ENCODE results near the gene ZNF484. TPM values are rescaled to one million over a fixed set of nuclear protein-coding genes. Genes with fewer than 3 reads are reported as not detected.
"Not testable (repeated sequence)": the region's sequence is repeated elsewhere in the genome, so short reads cannot be mapped to it uniquely, and the experiment has no call there.

ZNF484 gene
- polyA plus RNA-seq, 1 donor (not counting 4 experiments of a cell fraction or from before 2014, with no cell fraction given): 4.0 TPM

DNA sequence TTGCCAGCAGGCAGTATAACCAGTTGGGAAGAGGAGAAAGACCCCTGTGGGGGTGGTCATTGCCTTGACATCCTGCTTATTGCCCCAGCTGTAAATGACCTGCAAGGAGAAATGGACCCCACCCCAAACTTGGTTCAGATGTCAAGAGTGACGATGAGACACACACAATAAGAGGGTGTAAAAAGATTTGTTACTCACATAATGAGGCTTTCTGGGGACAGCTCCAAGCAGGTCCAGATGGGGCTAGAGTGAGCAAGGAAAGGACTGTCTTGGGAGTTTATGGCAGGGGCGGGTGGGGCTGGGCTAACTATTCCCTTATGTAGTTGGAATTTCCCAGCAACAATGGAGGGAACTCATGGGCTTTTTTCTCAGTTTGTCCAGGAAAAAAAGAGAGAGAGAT is 24.1 kb downstream of the ZNF484 start:
- dilution Hi-C loops (cut with MboI; ENCODE audit: extremely low pct_ligation_motif_present, low sequenced_read_pairs): no loop called here
- Histone ChIP-seq H3K27me3 (ENCODE audit: control insufficient read depth, extremely low read depth, insufficient read depth, low read length) (no peaks in the 10 kb centered on the region), H3K4me2 (ENCODE audit: control insufficient read depth, extremely low read depth, insufficient read depth, low read depth, low read length) (no peak overlapping the region), H3K9ac (ENCODE audit: control insufficient read depth, extremely low read depth, insufficient read depth, low read length) (no peak overlapping the region), H3K4me1 (ENCODE audit: control insufficient read depth, extremely low read depth, insufficient read depth, low read length) (no peaks in the 10 kb centered on the region), H3K36me3 (ENCODE audit: control insufficient read depth in 2 of 2, extremely low read depth in 1 of 2, insufficient read depth in 2 of 2, low read length in 2 of 2) (peaks cover 8 to 12% of the 10 kb centered on the region in 2 experiments), H3K9me3 (ENCODE audit: control insufficient read depth, low read depth, low read length) (no peaks in the 10 kb centered on the region), H2AFZ (ENCODE audit: control insufficient read depth, low read length) (no peak overlapping the region), H3K9me1 (ENCODE audit: control insufficient read depth, extremely low read depth, insufficient read depth, low read length) (no peaks in the 10 kb centered on the region), H3K79me2 (ENCODE audit: control insufficient read depth, insufficient read depth, low read length) (no peaks in the 10 kb centered on the region), H3K27ac (ENCODE audit: control insufficient read depth, insufficient read depth, low read length) (no peak overlapping the region), H3K4me3 (ENCODE audit: control insufficient read depth in 2 of 3, extremely low read depth in 1 of 3, insufficient read depth in 2 of 3, low read depth in 1 of 3, low read length in 3 of 3) (no peak overlapping the region), H4K20me1 (ENCODE audit: control insufficient read depth, extremely low read depth, insufficient read depth, low read length) (no peaks in the 10 kb centered on the region)
- TF ChIP-seq CTCF (optimal IDR thresholded peaks at IDR 0.05 in 1 of 3, IDR thresholded peaks at IDR 0.05 in 1 of 3, conservative IDR thresholded peaks at IDR 0.05 in 1 of 3; ENCODE audit: extremely low read depth in 1 of 3, insufficient read depth in 2 of 3, low read length in 3 of 3): no peak
- TF ChIP-seq EZH2 (IDR thresholded peaks at IDR 0.05; ENCODE audit: low read length): no peak
- DNase-seq (ENCODE audit: low read depth, low spot score): no peak
- FAIRE-seq: no peak

DNA sequence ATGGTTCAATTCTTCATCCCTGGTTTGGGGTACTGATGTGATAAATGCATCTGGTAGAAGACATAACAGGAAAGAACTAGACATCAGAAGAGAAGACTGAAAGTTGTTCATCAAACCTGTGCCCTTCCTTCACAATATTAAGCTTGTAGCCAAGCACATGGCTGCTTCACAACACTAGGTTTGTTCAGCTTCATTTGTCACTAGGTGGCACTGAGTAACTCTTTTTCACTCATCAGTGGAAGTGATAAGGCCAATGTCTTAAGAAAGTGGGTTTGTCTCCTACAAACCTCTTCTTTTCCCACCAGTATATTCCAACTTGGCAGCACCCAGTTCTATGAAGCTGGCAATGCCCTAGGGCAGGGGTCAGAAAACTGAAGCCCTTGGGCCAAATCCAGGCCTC is 26.9 kb downstream of the ZNF484 start:
- Histone ChIP-seq H2AFZ (ENCODE audit: control insufficient read depth, low read length) (no peak overlapping the region), H4K20me1 (ENCODE audit: control insufficient read depth, extremely low read depth, insufficient read depth, low read length) (no peaks in the 10 kb centered on the region), H3K9me3 (ENCODE audit: control insufficient read depth, low read depth, low read length) (peaks cover 17% of the 10 kb centered on the region), H3K9me1 (ENCODE audit: control insufficient read depth, extremely low read depth, insufficient read depth, low read length) (no peaks in the 10 kb centered on the region), H3K4me1 (ENCODE audit: control insufficient read depth, extremely low read depth, insufficient read depth, low read length) (no peaks in the 10 kb centered on the region), H3K9ac (ENCODE audit: control insufficient read depth, extremely low read depth, insufficient read depth, low read length) (no peak overlapping the region), H3K27ac (ENCODE audit: control insufficient read depth, insufficient read depth, low read length) (no peak overlapping the region), H3K79me2 (ENCODE audit: control insufficient read depth, insufficient read depth, low read length) (no peaks in the 10 kb centered on the region), H3K4me2 (ENCODE audit: control insufficient read depth, extremely low read depth, insufficient read depth, low read depth, low read length) (no peak overlapping the region), H3K27me3 (ENCODE audit: control insufficient read depth, extremely low read depth, insufficient read depth, low read length) (no peaks in the 10 kb centered on the region), H3K4me3 (ENCODE audit: control insufficient read depth in 2 of 3, extremely low read depth in 1 of 3, insufficient read depth in 2 of 3, low read depth in 1 of 3, low read length in 3 of 3) (no peak overlapping the region), H3K36me3 (ENCODE audit: control insufficient read depth in 2 of 2, extremely low read depth in 1 of 2, insufficient read depth in 2 of 2, low read length in 2 of 2) (peaks cover 12 to 18% of the 10 kb centered on the region in 2 experiments)
- dilution Hi-C loops (cut with MboI; ENCODE audit: extremely low pct_ligation_motif_present, low sequenced_read_pairs): no loop called here
- TF ChIP-seq CTCF (optimal IDR thresholded peaks at IDR 0.05 in 1 of 3, IDR thresholded peaks at IDR 0.05 in 1 of 3, conservative IDR thresholded peaks at IDR 0.05 in 1 of 3; ENCODE audit: extremely low read depth in 1 of 3, insufficient read depth in 2 of 3, low read length in 3 of 3) (no peak), EZH2 (IDR thresholded peaks at IDR 0.05; ENCODE audit: low read length) (no peak)
- FAIRE-seq (no peak), DNase-seq (ENCODE audit: low read depth, low spot score) (no peak)

GRCh38 chr9:92848740-92849139 is 29.1 kb downstream of the ZNF484 start:
- peaks cover 6 to 12% of the 10 kb centered on the region in 2 experiments for H3K36me3 ChIP-seq (ENCODE audit: control insufficient read depth in 2 of 2, extremely low read depth in 1 of 2, insufficient read depth in 2 of 2, low read length in 2 of 2)
- H3K27ac ChIP-seq (ENCODE audit: control insufficient read depth, insufficient read depth, low read length); DNase-seq (ENCODE audit: low read depth, low spot score); H3K9ac ChIP-seq (ENCODE audit: control insufficient read depth, extremely low read depth, insufficient read depth, low read length); H3K4me2 ChIP-seq (ENCODE audit: control insufficient read depth, extremely low read depth, insufficient read depth, low read depth, low read length); H3K9me1 ChIP-seq (ENCODE audit: control insufficient read depth, extremely low read depth, insufficient read depth, low read length); H3K79me2 ChIP-seq (ENCODE audit: control insufficient read depth, insufficient read depth, low read length); H4K20me1 ChIP-seq (ENCODE audit: control insufficient read depth, extremely low read depth, insufficient read depth, low read length); FAIRE-seq; H3K4me3 ChIP-seq (ENCODE audit: control insufficient read depth in 2 of 3, extremely low read depth in 1 of 3, insufficient read depth in 2 of 3, low read depth in 1 of 3, low read length in 3 of 3); H2AFZ ChIP-seq (ENCODE audit: control insufficient read depth, low read length); dilution Hi-C loops (cut with MboI; ENCODE audit: extremely low pct_ligation_motif_present, low sequenced_read_pairs); H3K4me1 ChIP-seq (ENCODE audit: control insufficient read depth, extremely low read depth, insufficient read depth, low read length); H3K27me3 ChIP-seq (ENCODE audit: control insufficient read depth, extremely low read depth, insufficient read depth, low read length): not testable (repeated sequence)
- peaks cover 17% of the 10 kb centered on the region for H3K9me3 ChIP-seq (ENCODE audit: control insufficient read depth, low read depth, low read length)
